ENCODE measurements around the gene HOXD4.

- no peak for TF ChIP-seq CTCF (IDR thresholded peaks at IDR 0.05)
- TF ChIP-seq POLR2A (IDR thresholded peaks at IDR 0.05) = no peak
Measured at GRCh38 chr2:176161825-176162626, 10.7 kb downstream of the HOXD4 start.

Data from heart left ventricle (tissue), 13 donors.